ENCODE results near the gene RASGEF1B.

Gene RASGEF1B

GRCh38 chr4:81380437-81380836, 91.3 kb downstream of the RASGEF1B start:
- no peak for DNase-seq

- no peak for DNase-seq
These were observed 93.3 kb downstream of the RASGEF1B start for GRCh38 chr4:81378386-81378785.

GRCh38 chr4:81377191-81377590, 94.5 kb downstream of the RASGEF1B start:
- no peak for DNase-seq

GRCh38 chr4:81376720-81377119, 95.0 kb downstream of the RASGEF1B start:
- no peak for DNase-seq

All from SW 1271 (cell line).